Activated naive CD8-positive, alpha-beta T cell treated with anti-CD3 and anti-CD28 coated beads, Interleukin-2, amount 50 U/mL, for 24 hours (primary cell): ENCODE data around the gene EMD.

Source experiments
- ATAC-seq: fragments of 150-1000 bp; cut with Tn5 transposase; one replicate; pipeline ENCODE4 v1.10.0; 2021
- DNase-seq: peaks from one replicate; pipeline ENCODE4 v3.0.0; 2021
- H3K27ac Mint-ChIP-seq: one replicate; pipeline ENCODE4 v1.8.0; 2021; ENCODE audit warnings: mild to moderate bottlenecking, mixed read lengths
- H3K27me3 Mint-ChIP-seq: one replicate; pipeline ENCODE4 v1.8.0; 2021; ENCODE audit warnings: mixed read lengths
- H3K36me3 Mint-ChIP-seq: one replicate; pipeline ENCODE4 v1.8.0; 2021; ENCODE audit warnings: low read depth, mixed read lengths
- H3K4me1 Mint-ChIP-seq: one replicate; pipeline ENCODE4 v1.8.0; 2021; ENCODE audit warnings: mixed read lengths
- H3K4me3 Mint-ChIP-seq: one replicate; pipeline ENCODE4 v1.8.0; 2021; ENCODE audit warnings: mild to moderate bottlenecking, moderate library complexity, mixed read lengths
- H3K9me3 Mint-ChIP-seq: one replicate; pipeline ENCODE4 v1.8.0; 2021; ENCODE audit warnings: mixed read lengths

Gene EMD

DNA sequence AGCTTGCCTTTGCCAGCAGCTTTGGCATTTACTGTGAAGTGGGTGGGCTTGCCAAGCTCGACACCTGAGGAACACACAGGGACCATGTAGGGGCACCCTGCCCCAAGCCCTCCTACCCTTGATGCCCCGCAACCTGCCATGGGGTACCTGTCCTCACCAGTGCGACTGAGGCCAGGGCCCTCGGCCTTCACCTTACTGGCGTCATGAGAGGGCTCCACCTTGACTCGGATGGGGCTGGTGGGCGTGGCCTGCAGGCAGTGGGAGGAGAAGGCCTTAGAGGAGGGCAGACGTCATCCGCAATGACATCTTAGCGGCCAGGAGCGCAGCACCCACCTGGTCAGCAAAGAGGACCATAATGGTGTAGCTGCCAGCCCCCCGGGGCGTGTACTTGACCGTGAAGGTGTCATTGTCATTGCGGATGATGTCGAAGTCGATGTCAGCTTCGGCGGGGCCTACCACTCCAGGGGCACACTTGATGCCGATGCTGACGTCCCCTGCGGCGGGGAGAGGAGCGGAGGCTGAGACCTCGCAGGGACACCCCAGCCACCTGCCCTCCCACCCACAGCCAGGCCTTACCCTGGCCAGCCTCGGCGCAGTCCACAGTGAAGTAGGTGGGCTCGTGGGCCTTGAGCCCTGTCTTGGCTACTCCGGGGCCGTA, 16.9 kb upstream of the EMD start:
- Mint-ChIP-seq H3K36me3 (peaks cover 30% of the 10 kb centered on the region), H3K27ac (no peak overlapping the region), H3K9me3 (no peaks in the 10 kb centered on the region), H3K4me3 (no peak overlapping the region), H3K4me1 (peaks cover 31% of the 10 kb centered on the region), H3K27me3 (no peaks in the 10 kb centered on the region)
- no peak for ATAC-seq
- DNase-seq: no peak

- peaks cover 29% of the 10 kb centered on the region for H3K4me1 Mint-ChIP-seq
- DNase-seq: no peak
- H3K4me3 Mint-ChIP-seq: no peak overlapping the region
- no peak for ATAC-seq
- H3K27me3 Mint-ChIP-seq: no peaks in the 10 kb centered on the region
- no peaks in the 10 kb centered on the region for H3K9me3 Mint-ChIP-seq
- peaks cover 23% of the 10 kb centered on the region for H3K36me3 Mint-ChIP-seq
- H3K27ac Mint-ChIP-seq: no peak overlapping the region
Measured at GRCh38 chrX:154363706-154364439, 15.2 kb upstream of the EMD start.

GRCh38 chrX:154365052-154365600, 14.0 kb upstream of the EMD start:
- H3K27ac Mint-ChIP-seq: no peak overlapping the region

GRCh38 chrX:154365997-154366665, 13.0 kb upstream of the EMD start:
- H3K4me3 Mint-ChIP-seq: no peak overlapping the region
- DNase-seq: no peak
- ATAC-seq: no peak
- peaks cover 29% of the 10 kb centered on the region for H3K36me3 Mint-ChIP-seq
- no peaks in the 10 kb centered on the region for H3K9me3 Mint-ChIP-seq
- no peak overlapping the region for H3K27ac Mint-ChIP-seq
- peaks cover 28% of the 10 kb centered on the region for H3K4me1 Mint-ChIP-seq
- no peaks in the 10 kb centered on the region for H3K27me3 Mint-ChIP-seq

More at GRCh38 chrX:154365052-154365600, 14.0 kb upstream of the EMD start:
- ATAC-seq (no peak), DNase-seq (no peak)
- peak overlapping the region; percentile 24 for H3K4me3 Mint-ChIP-seq
- H3K9me3 Mint-ChIP-seq: no peaks in the 10 kb centered on the region
- H3K27me3 Mint-ChIP-seq: no peaks in the 10 kb centered on the region
- H3K4me1 Mint-ChIP-seq: peaks cover 31% of the 10 kb centered on the region
- peaks cover 26% of the 10 kb centered on the region for H3K36me3 Mint-ChIP-seq

DNA sequence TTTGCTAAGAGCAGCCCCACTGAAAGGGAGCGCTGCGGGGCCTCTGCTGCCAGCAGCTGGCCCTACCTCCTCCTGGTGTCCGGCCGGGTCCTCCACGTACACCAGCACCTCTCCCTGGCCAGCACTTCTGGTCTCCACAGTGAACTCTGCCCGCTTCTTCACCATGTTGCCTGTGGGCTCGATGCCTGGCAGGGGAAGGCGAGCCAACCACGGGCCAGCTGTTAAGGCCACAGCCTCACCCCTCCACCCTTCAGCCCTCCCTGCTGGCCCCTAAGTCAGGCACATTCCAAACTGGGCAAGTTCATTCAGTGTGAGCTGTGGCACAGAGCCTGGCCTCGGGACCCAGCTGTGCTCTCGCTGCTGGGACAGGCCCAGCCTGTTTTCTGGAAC, 12.4 kb upstream of the EMD start:
- peaks cover 26% of the 10 kb centered on the region for H3K4me1 Mint-ChIP-seq
- no peak overlapping the region for H3K4me3 Mint-ChIP-seq
- no peaks in the 10 kb centered on the region for H3K9me3 Mint-ChIP-seq
- ATAC-seq: no peak
- peaks cover 29% of the 10 kb centered on the region for H3K36me3 Mint-ChIP-seq
- no peaks in the 10 kb centered on the region for H3K27me3 Mint-ChIP-seq
- no peak overlapping the region for H3K27ac Mint-ChIP-seq
- no peak for DNase-seq

DNA sequence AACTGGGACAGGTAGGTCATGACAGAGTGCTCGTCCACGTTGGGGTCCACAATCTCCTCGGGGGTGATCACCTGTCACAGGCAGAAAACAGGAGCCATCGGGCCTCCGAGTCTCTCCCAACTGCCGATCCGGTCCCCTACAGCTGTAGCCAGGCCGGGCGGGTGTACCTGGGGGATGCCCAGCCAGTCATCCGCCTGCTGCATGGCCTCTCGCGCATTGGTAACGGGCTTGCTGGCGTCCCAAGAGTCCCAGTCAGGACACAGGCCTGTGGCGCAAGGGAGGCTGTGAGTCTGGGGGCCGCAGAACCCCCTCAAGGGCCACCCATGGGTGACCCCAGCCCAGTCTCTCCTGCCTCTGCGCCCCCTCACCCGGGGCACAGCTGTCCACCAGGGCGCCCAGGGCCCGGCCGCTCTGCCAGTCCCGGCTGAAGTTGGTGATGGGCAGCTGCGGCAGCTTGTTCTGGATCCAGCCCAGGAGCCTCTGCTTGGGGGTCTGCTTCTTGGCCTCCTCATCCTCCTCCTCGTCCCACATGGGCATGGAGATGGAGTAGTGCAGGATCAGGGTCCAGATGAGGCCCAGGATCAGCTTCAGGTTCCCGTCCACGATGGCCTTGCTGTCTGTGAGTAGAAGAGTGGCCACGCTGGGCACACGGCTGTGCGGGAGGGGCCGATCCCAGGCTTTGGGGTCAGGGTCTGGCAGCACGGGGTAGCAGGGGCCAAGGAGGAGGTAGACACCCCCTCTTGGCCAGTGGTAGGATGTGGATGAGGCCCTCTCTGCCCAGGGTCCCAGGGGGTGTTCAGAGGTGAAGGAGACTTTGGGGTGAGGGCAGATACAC, 11.4 kb upstream of the EMD start:
- Mint-ChIP-seq H3K9me3 (no peaks in the 10 kb centered on the region), H3K27ac (peak overlapping the region; percentile 85), H3K36me3 (peaks cover 27% of the 10 kb centered on the region), H3K27me3 (no peaks in the 10 kb centered on the region), H3K4me1 (peaks cover 29% of the 10 kb centered on the region), H3K4me3 (peak overlapping the region; percentile 95)
- no peak for ATAC-seq
- DNase-seq: no peak

DNA sequence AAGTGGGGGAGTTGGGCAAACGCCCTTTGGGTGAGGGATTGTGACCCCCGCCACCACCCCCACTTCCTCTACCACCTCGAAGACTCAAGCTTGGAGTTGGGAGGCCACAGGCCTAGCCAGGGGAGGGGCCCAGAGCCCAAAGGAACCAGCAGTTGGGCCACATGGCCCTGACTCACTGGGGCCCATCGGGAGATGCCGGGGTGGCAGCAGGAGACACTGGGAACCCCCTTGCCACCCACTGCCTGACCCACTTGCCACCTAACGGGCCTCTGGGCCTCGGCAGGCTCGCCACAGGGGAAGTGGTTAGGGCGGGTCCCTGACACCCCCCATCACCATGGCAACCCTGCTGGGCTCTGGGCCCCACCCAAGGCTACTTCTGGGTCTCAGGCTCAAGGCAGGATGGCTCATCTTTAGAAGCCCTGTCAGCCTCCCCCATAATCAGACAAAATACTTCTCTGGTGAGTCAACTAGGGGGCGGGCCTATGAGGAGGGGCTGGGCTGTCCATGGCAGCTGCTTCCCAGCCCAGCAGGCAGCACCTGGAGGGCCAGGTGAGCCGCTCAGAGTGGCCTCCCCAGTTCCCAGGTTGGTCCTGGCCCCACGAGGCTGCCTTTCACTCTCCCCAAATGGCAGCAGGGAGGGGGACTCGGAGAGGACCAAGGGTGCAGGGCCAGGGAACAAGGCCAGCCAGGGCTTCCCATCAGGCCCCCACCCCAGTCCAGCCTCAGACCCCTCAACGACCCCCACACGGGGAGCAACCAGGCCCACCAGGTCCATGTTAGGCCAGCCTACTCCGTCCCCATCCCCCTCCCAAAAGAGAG, 10.3 kb upstream of the EMD start:
- DNase-seq (peak; percentile 92), ATAC-seq (peak; percentile 70)
- H3K9me3 Mint-ChIP-seq: no peaks in the 10 kb centered on the region
- peak overlapping the region; percentile 85 for H3K27ac Mint-ChIP-seq
- peaks cover 33% of the 10 kb centered on the region for H3K4me1 Mint-ChIP-seq
- H3K4me3 Mint-ChIP-seq: peak overlapping the region; percentile 95
- peaks cover 23% of the 10 kb centered on the region for H3K36me3 Mint-ChIP-seq
- no peaks in the 10 kb centered on the region for H3K27me3 Mint-ChIP-seq

DNA sequence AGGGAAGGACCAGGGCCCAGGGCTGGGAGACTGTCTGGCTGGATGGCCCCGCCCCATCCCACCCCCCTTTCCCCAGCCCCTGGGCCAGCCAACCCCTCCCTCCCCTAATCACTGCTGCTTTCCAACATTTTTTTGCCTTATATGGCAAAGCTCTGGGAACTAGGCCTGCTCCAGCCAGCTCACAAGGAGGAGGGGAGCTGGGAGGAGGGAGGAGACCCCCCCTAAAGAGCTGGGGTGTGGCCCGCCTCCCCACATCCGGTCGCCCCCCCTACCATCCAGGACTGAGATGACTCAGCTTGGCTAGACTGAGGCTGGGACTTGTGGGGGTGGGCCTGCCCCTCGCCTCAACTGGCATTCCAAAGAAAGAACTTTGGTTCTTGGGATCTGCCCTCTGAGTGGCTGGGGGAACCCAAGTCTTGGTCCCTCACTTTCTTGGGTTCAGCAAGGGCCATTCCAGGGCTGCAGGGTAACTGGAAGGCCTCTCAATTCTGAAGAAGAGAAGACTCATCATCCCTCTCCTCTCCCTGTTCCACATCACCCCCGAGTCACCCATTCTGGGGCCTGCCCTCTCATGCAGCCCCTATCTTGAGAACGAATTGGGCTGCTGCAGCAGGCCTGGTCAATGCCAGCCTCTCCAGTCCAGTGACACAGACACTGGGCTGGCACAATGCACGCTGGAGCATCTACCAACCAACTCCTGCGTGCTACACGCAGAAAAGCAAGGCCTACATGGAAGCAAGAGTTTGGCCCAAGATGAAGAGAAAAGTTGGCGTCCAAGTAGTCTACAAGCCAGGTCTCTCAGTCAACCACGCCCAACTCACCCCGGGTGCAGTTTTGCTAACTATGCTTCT, 9.4 kb upstream of the EMD start:
- Mint-ChIP-seq H3K36me3 (peaks cover 20% of the 10 kb centered on the region), H3K27me3 (no peaks in the 10 kb centered on the region), H3K27ac (peak overlapping the region; percentile 87), H3K9me3 (no peaks in the 10 kb centered on the region), H3K4me1 (peaks cover 32% of the 10 kb centered on the region), H3K4me3 (peak overlapping the region; percentile 95)
- ATAC-seq (peak; percentile 6), DNase-seq (peak; percentile 73)

- ATAC-seq: no peak
- H3K36me3 Mint-ChIP-seq: peaks cover 15% of the 10 kb centered on the region
- no peaks in the 10 kb centered on the region for H3K9me3 Mint-ChIP-seq
- H3K4me3 Mint-ChIP-seq: peak overlapping the region; percentile 95
- no peak for DNase-seq
- H3K4me1 Mint-ChIP-seq: peaks cover 35% of the 10 kb centered on the region
- H3K27ac Mint-ChIP-seq: peak overlapping the region; percentile 87
- no peaks in the 10 kb centered on the region for H3K27me3 Mint-ChIP-seq
Measured at GRCh38 chrX:154370300-154371016, 8.6 kb upstream of the EMD start.

- Mint-ChIP-seq H3K4me1 (peaks cover 34% of the 10 kb centered on the region), H3K9me3 (no peaks in the 10 kb centered on the region), H3K27me3 (no peaks in the 10 kb centered on the region), H3K27ac (peak overlapping the region; percentile 78), H3K4me3 (peak overlapping the region; percentile 81), H3K36me3 (peaks cover 11% of the 10 kb centered on the region)
- peak; percentile 44 for ATAC-seq
- peak; percentile 89 for DNase-seq
Measured at GRCh38 chrX:154371017-154371788, 7.9 kb upstream of the EMD start.

DNA sequence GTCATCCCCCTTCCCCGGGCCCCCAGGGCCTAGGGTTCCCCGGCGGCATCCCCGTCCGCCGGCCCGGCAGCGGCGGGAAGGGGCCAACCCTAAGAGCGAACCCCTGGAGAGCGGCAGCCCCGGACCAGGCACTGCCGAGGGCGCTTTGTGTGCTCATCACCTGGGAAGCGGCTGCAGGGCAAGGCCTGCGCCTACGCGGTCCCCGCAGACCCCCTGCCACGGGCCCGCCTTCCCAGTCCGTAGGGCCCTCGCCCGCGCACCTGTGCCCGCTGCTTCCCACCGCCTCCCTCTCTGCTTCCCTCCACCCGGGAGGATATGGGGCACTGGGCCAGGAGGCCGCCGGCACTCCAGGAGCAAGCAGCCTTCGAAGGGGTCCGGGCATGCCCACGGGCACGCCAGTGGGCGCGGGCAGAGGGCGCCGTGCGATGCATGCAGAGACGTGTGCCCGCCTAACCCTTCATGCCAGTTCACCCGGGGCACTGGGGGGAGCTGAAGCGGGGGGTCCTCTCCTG, 7.2 kb upstream of the EMD start:
- peak overlapping the region; percentile 81 for H3K4me3 Mint-ChIP-seq
- ATAC-seq: no peak

More for the DNA sequence above, 7.2 kb upstream of the EMD start:
- Mint-ChIP-seq H3K9me3 (no peaks in the 10 kb centered on the region), H3K27me3 (no peaks in the 10 kb centered on the region), H3K27ac (peak overlapping the region; percentile 68), H3K36me3 (peaks cover 11% of the 10 kb centered on the region), H3K4me1 (peaks cover 31% of the 10 kb centered on the region)
- DNase-seq: no peak
